GM21360 (cell line): ENCODE measurements around the gene ZNF497.
A peak's percentile ranks its signal among the peaks of the same experiment; 100 is the strongest.
"Not testable (repeated sequence)": the region's sequence is repeated elsewhere in the genome, so short reads cannot be mapped to it uniquely, and the experiment has no call there.

Experiments used
- ATAC-seq: cut with Tn5 transposase; IDR thresholded peaks from one replicate; pipeline ENCODE4 v1.9.1; 2021; ENCODE audit warnings: mild to moderate bottlenecking, moderate library complexity; ENCODE audit not compliant: unreplicated experiment

ZNF497 gene

DNA sequence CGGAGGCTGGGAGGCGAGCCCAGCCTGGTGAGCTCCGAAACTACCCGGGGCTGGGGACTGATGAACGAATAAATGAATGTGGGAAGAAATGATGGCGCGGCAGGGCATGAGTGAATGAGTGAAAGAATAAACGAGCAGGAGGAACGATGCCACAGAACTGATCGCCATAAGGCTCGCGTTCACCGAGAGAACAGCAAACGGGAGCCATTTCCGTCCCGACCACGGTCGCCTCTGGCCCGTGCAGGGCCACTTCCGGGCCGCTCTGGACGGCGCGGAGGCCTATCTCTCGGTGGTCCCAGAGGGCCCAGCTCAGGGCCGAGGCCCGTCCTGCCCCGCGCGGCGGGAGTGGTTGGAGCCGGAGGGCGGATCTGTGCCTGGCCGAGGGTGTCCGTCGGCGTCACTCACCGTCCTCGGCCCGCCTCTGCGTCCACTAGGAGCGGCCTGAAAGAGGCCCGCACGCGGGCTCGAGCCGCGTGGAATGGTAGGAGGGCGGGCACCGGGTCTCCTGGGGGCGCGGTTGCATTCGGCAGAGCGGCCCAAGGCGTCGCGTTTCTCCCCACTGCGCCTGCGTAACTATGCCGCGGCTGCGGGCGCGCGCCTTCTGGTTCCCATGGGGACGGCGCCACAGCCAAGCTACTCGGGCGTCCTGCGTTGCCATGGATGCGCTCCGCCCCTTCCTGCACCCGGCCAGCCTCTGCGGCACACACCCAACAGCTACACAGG, at the start of gene ZNF497:
TSS of gene ZNF497 (minus strand) at position 480 of the 723 bp plus-strand sequence. CDS start 5,116 bp downstream, outside the sequence.
- peak; percentile 81 for ATAC-seq

DNA sequence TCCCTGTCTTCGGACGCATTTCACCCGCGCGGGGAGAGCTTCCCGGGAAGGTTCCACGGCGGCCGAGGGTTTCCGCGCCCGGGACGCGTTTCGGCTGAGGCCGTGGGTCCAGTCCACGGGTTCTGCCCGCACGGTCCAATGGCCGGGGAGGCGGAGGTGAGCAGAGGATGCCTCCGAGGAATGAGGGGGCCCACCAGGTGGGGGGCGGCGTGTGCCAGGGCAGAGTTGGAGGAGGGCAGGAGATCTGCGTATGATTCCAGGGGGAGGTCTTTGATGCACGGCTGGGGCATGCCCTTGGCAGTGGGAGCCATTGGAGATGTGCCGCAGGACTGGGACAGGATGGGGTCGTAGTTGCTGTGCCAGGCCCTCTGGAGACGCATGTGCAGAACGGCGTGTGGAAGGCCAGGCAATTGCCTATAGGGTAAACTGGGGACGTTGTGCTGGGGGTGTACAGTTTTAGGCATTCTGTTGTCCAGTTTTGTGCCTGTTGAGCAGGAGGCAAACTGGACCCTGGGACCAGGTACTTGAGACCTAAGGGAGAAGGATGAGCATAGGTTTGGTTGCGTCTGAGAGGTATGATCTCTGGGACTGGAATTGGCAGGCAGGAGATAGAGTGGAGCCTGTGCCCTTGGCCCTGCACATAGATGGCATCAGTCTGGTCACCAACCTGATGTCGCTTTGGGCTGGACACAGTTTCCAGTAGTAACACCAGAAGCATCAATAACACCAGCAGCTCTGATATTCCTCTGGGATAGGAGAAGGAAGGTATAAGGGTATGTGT, 46.6 kb upstream of the ZNF497 start:
- peak; percentile 13 for ATAC-seq

DNA sequence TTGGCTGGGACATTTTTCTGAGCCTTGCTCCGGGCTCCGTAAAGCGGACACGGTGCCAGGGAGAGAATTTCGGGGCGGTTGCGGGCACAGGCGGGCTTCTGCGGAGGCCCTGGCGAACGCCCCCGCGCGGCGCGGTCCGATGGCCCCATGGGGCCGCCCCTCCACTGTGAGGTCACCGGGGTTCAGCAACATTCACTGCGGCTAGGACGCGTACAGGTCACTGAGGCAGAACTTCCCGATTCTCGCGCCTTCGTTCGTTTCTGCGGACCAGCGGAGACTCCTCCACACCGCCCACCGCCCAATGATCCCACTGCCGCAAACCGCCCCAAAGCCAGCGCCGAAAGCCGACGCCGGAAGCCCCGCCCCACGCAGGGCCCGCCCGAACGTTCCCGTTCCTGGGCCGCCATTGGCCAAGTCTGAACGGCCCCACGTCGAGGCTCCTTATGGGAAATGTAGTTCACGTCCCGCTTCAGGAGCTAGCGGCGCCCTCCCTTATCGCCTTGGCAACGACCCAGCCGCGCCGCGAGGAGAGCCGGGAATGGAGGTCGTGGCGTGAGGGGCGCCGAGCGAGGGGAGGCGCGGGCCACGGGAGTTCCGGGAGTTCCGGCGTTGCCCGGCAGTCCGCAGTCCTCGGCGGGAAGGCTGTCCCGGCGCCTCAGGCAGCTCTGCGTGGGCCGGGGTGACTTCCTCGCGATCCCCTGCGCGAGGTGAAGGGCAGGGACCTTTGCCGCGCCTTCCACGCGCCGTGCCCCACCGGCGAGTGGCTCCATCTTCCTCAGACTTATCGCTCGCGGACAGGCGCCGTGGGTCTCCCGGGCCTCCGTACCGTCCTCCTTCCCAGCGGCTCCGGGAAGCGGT, 45.8 kb upstream of the ZNF497 start, which contains the start of gene ZNF584:
TSS of gene ZNF584 (plus strand) at position 498 of the 858 bp plus-strand sequence. CDS start 499 bp downstream, outside the sequence.
- peak; percentile 86 for ATAC-seq

DNA sequence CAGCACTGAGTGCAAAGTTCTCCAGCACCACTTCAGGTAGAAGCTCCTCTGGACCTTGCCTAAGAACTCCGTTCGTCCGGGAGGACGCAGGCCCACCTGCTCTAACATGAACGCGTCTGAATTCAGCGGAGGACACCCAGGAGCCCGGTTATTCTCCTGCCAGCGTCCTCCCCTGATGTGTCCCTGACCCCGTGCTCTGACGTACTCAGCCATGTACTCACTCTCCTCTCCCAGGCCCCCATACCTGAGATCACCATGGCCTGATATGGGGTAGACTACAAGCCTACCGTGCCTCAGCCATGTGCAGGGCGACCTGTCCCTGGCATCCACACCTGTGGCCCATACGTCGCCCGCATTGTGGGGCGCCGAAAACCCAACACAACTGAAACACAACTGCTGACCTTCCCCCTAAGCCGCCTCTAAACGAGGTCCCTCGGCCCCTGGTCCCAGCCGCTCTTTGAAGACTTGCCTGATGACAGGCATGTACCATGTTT, 45.2 kb upstream of the ZNF497 start:
- ATAC-seq, result peak; percentile 8

DNA sequence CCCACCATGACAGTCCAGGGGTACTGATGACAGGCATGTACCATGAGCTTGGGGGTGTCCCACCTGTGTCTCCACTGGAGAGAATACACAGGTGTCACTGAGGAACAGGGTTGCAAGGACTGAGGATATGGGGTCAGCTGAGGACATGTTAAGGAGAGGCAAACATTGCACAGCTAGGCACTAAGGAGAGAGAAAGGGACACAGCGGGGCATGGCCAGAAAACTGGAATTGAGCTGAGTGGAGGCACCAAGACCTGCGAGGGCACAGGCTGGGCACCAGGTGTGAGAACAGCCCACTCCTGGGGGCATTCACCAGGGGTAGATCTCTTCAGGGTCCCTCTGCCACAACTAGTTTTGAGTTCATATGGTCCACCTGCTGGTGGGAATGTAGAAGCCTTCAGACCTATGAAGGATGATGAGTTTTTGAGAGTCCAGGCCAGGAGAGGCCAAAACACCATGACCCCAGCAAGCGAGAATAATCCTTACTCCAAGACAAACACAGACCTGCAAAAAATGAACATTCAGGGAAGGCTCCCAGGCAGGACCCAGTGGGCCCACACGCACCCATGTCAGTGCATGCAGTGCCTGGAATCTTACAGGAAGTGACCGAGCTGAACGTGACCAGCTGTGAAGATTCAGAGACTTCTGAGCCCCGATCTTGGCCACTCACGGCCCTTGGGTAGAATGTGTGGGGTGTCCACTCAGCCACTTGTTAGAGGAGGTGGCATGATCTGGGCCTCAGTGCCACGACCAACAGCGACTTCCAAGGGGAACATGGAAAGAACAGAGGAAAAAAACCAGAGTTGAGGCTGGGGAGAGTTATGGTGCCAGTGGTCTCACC, 44.5 kb upstream of the ZNF497 start:
- ATAC-seq, result no peak

DNA sequence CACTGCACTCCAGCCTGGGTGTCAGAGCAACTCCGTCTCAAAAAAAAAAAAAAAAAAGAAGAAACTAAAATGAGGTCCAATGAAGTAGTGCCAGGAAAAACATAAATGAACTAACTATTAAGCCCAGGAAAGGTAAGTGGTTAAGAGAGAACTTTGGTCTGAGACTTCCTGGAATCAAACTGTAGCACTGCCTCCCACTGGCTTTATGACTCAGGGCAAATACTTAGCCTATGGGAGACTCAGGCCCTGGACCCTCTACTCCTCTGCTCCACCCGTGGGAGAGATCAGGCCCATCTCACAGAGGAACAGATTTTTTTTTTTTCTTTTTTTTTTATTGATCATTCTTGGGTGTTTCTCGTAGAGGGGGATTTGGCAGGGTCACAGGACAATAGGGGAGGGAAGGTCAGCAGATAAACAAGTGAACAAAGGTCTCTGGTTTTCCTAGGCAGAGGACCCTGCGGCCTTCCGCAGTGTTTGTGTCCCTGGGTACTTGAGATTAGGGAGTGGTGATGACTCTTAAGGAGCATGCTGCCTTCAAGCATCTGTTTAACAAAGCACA, 41.4 kb upstream of the ZNF497 start:
- not testable (repeated sequence) for ATAC-seq

DNA sequence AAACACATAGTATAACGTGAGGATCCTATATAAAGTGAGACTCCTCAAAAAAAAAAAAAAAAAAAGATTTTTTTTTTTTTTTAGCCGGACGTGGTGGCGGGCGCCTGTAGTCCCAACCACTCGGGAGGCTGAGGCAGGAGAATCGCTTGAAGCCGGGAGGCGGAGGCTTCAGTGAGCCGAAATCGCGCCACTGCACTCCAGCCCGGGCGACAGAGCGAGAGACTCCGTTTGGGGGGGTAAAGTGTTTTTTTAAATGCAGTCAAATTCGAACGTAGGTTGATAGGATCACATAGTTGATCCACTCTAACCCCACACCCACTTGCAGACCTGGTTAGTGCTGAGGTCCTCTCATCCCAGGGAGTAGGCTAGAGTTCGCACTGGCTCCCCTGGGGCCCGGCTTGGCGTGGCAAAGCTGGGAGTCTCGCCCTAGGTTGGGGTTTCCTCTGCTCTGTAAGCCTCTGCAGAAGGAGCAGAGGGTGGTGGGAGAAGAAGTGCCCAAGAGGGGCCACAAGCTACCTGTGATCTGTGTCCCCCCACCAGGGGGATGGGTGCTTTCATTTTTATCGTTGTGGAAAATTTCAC, 39.4 kb upstream of the ZNF497 start:
- ATAC-seq, result no peak

DNA sequence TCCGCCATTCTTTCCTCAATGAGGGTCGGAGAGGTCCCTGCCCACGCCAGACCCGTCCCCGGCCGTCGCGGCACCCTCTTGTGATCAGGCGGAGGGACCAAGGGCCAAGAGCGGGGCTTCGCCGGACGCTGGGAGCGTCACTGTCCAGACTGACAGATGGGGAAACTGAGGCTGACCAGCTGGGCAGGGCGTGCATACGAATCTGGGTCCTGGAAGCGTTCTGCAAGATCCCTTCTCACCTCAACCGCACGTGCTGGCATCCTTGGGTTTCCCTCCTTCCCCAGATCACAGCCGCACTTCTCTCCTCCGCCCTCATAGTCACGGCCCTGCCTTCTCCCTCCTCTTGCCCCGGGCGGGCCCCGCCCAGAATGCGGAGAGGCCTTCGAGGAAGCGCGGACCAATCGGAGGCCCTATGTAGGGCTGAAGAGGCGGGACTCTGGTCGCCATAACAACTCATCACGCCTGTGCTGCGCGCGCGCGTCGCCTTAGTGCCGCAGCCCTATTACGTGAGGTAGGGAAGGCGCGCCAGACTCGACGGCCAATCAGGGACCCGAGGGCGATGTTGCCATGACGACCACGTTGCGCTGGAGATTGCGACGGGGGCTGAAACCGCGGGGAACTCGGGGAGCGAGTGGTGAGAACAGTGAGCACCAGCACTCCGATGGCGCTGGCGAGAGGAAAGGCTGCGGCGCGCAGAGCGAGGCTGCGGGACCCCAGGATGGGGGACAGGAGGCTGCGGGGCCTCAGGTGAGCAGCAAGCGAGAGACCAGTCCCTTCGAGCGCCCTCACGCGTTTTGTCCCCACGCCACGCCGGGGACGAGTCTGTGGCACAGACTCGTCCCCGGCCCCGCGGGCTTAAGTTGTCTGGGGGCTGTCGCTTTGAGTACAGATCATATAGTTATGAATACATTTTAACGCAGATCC, 38.6 kb upstream of the ZNF497 start:
- peak; percentile 97 for ATAC-seq

DNA sequence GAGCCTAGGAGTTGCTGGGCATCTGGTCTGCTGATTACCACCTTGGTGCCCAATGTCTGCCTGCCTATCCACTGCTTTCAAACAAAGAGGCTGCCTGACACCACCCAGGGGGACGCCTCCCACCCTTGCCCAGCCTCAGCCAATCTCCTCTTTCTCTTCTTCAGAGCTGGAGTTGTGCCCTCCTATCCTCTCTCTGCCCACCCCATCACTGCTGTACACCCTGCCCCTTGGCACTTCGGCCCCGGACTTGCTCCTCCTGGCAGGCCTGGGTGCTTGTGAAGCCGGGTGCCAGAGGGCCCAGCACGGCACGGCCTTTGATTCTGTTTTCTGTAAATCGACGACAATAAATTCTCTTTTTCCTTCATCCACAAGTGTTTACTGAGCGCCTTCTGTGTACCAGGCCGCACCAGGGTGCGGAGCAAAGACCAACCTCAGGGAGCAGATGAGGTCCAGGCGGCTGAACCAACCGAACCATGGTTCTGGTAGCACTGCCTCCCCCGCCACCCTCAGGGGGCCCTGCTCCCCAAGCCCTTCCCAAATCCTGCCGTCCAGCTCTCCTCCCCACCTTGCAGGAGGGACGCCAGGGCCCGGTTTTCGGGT, 37.9 kb upstream of the ZNF497 start:
- no peak for ATAC-seq

DNA sequence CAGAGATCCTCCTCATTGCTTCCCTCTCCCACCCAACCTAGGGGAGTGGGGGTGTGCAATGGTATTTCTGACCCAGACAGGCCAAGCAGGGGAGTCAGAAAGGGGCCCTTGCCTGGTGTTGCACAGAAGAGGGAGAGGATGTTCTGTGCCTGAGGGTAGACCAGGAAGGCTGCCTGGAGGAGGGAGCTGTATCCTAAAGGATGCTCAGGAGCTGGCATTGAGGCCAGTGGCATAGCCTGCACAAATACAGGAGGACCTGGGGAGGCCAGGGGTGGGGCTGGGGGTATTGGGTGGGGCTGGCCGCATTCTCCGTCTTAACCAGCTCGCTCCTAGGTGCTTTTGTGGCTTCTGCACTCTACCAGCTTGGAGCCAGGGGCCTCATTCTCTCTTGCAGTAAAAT, 37.4 kb upstream of the ZNF497 start:
- ATAC-seq, result no peak

DNA sequence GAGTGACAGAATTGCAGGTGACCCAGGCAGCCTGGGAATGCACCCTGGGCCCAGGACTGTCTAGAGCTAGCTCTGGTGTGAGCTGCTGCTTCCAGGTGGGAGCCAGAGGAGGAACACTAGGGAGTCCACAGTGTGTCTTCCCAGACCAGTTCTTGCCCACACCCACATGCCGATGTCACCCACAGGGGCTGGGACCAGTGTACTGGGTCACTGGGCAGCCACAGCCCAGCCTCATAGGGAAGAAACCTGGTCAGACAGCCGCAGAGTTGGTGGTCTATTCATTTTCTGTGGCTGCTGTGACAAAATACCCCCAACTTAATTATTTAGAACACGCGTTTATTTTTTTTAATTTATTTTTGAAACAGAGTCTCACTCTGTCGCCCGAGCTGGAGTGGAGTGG, 36.0 kb upstream of the ZNF497 start:
- ATAC-seq, result no peak

DNA sequence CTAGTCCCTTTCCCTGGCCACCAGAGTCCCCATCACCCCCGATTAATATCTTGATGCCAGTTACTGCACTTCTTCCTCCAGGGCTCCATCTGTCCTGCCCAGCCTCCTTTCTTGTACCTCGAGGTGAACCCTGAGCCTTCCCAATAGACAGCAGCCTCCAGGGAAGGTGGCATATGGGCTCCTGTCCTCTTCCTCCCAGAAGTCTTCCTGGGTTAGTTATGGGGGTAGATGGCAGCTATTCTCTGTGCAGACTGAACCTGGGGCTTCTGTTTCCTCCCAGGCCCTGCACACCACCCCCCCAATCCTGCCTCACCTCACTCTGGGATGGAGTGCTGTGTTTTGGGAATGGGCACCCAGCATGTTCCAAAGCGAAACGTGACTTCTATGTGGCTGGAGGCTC, 35.5 kb upstream of the ZNF497 start:
- no peak for ATAC-seq

DNA sequence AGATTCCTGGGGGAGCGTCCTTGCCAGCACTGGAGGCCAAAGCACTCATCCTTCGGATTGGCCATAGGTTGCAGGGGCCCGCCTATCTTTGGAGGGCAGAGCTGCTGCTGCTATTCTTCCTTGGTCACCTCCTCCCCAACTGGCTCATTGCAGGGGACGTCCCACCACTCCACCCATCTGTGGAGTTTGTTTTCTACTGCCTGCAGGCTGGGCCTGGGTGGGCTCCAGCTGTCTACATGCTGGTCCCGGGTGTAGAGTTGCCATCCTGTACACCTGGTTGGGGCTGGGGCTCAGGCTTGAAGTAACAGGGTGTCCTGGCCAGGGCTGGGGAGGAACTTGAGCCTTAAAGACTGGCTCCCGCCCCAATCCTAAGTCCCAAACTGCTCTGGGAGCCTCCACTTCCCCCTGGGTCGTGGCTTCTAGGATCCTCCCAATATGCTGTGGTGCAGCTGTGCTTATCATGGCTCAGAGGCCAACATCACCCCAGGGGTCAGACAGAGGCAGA, 35.0 kb upstream of the ZNF497 start:
- ATAC-seq, result no peak

DNA sequence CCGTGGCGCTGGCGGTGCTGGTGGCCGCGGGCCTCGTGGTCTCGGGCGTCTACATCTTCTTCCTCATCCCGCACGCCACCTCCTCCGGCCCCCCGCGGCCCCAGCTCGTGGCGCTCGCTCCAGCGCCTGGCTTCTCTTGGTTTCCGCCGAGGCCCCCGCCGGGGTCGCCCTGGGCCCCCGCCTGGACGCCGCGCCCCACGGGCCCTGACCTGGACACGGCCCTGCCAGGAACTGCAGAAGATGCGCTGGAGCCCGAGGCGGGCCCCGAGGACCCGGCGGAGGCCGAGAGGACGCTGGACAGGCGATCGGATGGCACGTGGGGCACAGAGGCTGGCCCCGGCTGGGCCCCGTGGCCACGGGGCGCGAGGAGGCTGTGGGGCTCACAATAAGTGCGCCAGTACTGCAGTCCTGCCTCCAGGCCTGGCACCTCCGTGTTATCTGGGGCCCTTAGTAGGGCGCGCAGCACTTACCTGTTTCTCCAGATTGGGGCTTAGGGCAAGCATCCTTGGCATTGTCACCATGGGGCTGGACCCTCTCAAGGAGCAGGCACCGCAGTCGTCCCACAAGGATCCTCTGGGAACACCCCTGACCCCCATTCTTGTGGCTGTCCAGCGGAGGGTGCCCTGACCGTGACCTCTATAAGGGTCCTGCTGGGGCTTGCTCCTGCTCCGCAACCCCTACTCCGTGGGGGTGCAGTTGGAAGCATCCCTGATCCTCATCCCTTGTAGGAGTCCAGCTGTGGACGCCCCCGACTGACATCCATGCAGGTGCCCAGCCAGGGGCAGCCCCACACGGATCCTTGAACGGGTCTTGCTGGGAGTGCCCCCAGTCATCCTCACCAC, 34.4 kb upstream of the ZNF497 start:
- no peak for ATAC-seq

DNA sequence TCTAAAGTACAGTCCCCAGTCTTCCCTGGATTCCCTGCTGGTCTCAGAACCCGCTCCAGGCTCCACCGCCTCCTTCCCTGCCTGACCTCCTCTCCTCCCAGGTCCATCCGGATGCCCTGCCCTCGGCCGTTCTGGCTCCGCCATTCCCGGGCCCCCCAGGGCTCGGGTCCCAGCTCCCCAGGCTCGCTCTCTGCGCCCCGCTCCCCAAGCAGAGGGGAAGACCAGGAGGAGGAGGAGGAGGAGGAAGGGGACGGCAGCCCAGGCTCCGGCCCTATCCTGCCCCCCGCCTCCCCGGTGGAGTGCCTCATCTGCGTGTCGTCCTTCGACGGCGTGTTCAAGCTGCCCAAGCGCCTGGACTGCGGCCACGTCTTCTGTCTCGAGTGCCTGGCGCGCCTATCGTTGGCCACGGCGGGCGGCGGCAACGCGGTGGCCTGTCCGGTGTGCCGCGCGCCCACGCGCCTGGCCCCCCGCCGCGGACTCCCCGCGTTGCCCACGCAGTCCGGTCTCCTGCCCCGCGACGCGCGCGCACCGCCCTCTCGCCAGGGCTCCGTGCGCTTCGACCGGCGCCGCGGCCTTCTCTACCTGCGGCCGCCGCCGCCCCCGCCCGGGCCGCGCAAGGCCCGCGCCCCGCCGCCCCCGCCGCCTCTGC, 33.6 kb upstream of the ZNF497 start:
- ATAC-seq, result no peak

DNA sequence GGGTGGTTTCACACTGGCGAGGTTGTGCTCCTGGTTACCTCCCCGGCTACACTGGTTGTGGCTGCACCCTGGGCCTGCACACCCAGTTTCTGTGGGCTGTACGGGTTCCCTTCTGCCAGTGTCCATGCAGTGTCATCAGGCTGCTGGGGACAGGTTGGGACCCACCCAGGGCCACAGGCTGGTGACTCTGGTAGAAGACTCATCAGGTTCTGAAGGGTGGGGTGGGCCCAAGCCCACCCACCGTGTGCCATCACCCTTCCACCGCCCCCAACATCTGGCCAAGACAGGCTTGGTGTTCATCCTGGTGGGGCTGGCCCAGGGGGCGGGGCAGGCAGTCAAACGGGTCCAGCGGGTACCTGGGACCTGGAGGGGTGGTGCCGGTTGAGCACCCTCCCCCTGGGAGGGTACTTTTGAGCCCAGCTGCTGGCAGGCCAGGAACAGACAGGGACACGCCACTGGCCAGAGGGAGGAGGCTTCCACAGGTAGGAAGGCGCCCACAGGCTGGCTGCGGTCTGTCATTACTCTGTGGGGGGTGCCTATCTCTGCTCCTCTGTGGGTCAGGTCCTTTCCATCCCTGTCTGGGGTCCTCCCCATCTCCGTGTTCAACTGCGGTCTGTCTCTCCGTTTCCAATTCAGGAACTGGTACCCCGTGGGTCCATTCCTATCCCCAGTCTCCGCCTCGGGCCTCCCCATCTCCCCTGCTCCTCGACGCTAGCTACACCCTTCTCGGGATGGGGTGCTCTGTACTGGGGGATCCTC, 32.8 kb upstream of the ZNF497 start, which contains the start of gene RNF225:
TSS of gene RNF225 (plus strand) at position 437 of the 759 bp plus-strand sequence. CDS start 434 bp downstream, outside the sequence.
- no peak for ATAC-seq
